Measurements from ENCODE around the gene PTCD1.

- TF ChIP-seq CTCF (IDR thresholded peaks at IDR 0.05; ENCODE audit: low read length) (no peak), EZH2 (optimal IDR thresholded peaks at IDR 0.05; ENCODE audit: low read depth, low read length) (no peak)
Measured at GRCh38 chr7:99403764-99404163, 34.8 kb downstream of the PTCD1 start.
